ENCODE data around the gene KIAA1328.

KIAA1328 gene

DNA sequence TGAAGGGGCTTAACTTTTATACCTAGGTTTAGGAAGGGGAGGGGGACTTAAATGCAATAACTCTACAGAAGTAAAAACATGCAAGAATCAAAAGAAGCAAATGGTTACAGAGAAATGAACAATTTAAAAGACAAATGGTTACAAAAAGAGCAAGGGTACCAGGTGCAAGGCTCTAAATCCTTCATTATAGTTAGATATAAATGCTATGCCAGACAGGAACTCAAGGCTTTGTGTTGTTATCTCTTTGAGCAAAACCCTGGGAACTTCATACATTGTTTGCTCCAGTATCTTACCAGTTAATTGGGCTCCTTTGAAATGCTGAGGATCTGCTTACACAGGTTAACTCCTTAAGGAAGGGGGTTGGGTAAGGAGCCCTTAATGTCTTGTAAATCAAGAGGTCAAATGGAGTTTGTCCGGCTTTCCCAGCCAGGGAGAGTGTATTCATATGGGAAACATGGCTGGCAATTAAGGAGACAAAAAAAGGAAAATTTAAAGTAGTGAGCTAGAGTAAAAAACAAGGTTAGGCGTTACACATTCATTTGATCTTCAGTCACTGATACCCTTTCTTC, 389.2 kb downstream of the KIAA1328 start:
- DNase-seq (ENCODE audit: low read depth in 2 of 2), result no peak

DNA sequence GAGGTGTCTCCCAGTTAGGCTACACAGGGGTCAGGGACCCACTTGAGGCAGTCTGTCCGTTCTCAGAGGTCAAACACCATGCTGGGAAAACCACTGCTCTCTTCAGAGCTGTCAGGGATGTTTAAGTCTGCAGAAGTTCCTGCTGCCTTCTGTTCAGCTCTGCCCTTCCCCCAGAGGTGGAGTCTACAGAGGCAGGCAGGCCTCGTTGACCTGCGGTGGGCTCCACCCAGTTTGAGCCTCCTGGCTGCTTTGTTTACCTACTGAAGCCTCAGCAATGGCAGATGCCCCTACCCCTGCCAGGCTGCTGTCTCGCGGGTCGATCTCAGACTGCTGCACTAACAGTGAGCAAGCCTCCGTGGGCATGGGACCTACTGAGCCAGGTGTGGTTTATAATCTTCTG, 390.3 kb downstream of the KIAA1328 start:
- no peak for DNase-seq (ENCODE audit: low read depth in 2 of 2)

DNA sequence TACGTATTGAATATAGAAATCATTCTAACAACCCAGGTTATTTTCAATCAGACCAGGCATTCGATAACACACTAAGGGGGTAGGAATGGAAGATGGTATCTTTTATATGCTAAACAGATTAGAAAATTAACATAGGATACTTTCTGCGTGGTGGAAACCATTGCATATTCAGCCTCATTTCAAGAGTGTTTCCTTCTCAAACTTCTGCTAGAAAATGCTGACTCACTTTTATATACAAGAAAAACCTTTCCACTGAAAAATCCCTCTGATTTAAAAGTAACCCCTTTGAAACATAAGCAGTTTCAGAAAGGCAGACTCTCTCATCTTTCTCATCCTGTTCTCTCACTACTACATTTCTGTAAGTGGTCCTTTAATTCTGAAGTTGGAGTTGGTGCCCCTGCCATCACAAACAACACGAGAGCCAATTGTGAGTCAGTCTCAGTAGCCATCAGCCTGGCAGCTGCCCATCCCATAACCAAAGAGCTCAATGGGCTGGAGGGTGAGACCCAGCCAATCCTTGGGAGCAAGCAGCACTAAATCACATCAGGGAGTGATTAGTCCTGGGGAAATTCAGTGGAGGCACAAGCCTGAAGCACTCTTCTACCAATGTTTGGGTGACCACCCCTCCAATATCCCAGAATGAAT, 393.5 kb downstream of the KIAA1328 start:
- DNase-seq (ENCODE audit: low read depth in 2 of 2), result no peak

DNA sequence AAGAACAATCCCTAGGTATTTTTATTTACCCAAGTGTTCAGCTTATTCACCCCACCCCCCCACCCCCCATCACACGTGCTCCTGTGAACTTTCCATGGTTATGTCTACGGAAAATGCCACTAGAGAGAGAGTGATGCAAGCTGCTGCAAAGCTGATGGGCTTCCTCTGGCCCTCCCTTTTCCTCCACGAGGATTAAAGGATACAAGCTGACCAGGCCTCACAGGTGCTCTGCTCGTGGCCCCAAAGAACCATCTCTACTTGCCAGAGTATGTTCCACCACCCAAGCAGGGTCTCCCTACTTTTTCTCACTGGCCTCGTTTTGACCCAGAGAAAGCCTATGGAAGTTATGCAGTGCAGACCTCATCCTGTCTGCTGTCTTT, 394.1 kb downstream of the KIAA1328 start:
- DNase-seq (ENCODE audit: low read depth in 2 of 2), result no peak

DNA sequence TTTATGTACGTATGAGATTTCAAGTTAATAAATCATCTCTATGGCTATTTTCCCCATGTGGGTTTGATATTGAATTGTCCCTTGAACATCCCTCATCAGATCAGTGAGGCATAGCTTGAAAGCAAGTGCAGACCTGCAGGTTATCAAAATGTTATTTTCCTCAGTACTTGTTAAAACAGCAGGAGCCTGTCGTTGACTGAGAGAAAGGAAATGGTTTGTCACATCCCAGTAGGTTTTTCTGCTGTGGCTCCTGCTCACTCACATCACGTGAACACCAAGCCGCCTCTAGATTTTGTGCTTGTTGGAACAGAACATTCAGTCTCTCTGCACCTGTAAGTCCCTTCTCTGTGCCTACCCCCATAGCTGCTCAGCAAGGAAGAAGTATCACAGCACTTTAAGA, 396.4 kb downstream of the KIAA1328 start:
- DNase-seq (ENCODE audit: low read depth in 2 of 2), result no peak

DNA sequence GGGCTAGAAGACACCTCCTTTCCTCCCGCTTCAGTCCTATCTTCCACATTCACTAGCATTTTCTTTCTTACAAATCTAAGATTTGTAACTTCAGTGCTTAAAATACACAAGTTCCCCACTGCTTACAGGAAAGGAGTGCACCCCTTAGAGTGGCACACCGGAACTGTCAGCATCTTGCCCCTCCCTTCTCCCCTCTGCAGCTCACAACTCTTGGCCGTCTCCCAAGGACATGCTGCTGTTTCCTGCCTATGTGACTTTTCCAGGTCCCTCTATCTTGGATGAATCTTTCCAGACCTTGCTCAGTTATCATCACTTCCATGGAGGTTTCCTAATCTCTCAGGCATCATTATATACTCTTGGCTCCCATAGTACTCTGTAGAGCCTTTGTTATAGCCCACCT, 401.8 kb downstream of the KIAA1328 start:
- DNase-seq (ENCODE audit: low read depth in 2 of 2), result no peak

DNA sequence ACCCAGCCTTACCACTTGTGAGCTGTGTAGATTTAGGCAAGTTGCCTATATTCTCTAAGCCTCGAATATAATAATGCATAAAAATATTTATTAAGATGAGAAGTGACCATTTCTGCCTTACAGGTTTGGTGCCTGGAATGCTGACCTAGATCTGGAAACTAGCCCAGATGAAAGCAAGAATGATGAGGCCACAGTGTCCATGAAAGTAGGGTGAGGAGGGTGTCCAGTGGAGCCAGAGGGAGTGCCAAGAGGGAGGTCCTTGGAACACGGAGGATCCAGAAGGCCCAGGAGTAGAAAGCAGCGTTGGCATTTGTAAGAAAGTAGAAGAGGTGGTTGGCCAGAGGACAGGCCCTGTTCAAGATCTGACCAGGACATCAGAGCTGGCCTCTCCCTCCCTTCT, 402.3 kb downstream of the KIAA1328 start:
- no peak for DNase-seq (ENCODE audit: low read depth in 2 of 2)

DNA sequence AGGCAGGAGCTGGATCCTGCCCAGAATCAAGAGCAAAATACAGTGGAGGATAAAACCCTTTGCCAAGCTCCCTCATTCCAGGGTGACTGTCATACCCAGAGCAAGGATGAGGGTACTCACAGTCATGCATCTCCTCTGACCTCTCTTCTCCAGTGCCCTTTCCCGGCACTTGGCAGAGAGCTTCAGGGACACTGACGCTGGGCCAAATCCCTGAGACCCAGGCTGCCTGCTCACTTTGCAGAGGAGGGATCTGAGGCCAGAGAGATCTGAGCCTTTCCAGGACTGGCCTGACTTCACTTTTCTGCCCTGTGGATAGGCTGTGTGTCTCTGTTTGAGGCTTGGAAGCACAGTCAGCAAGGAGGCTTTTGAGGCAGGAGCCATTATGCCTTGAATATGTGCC, 406.7 kb downstream of the KIAA1328 start:
- no peak for DNase-seq (ENCODE audit: low read depth in 2 of 2)

DNA sequence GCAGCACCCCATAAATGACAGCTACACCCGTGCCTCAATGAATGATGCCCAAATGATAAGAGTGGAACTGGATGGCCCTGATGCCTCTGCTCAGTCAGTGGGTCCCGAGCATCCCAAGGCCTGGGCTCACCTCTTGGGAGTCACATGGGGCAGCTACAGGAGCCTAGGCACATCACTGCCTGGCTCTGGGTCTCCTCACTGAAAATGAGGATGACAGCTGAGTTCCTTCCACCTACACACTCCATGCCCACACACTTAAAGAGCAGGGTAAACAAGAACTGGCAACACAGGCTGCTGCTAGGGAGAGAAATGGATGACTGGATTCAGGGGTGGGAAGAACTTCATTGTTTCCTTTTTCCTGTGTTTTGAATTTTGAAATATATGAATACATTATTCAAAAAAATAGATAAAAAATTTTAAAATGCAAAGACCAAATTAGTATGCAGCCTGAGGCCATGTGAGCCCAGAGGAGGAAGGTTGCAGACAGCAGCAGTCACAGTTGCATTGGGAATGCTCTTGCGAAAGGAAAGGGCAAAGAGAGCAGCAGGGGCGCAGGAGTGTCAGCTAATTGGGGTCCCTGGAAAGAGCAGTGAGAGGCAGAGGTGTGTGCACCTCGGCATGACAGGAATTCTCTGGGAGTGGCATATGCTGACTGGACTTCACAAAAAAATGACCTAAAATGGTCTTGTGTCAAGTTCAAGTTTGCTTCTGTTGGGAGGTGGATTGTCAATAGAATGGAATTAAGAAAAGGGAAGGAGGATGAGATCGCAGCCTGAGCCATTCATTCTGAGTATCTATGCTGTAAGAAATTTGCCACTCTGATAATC, 409.6 kb downstream of the KIAA1328 start:
- DNase-seq (ENCODE audit: low read depth in 2 of 2), result no peak

DNA sequence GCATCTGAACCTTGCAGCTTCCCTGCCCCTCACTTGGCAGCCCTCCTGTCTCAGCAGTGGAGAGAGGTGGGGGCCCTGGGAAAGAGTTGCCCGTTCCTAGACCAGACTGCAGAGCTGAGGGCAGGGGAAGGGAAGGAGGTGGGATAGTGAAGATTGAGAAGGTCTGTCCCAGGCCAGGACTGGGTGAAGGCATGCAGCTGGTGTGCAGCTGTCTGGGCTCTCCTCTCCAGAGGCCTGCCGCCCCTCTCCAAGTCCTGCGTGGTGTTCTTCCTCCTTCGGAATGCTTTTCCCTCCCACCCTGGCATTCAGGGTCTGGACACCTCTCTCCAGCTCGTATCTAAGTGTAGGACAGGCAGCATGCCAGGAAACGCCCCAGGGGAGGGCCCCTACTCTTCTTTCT, 413.2 kb downstream of the KIAA1328 start:
- DNase-seq (ENCODE audit: low read depth in 2 of 2), result no peak

DNA sequence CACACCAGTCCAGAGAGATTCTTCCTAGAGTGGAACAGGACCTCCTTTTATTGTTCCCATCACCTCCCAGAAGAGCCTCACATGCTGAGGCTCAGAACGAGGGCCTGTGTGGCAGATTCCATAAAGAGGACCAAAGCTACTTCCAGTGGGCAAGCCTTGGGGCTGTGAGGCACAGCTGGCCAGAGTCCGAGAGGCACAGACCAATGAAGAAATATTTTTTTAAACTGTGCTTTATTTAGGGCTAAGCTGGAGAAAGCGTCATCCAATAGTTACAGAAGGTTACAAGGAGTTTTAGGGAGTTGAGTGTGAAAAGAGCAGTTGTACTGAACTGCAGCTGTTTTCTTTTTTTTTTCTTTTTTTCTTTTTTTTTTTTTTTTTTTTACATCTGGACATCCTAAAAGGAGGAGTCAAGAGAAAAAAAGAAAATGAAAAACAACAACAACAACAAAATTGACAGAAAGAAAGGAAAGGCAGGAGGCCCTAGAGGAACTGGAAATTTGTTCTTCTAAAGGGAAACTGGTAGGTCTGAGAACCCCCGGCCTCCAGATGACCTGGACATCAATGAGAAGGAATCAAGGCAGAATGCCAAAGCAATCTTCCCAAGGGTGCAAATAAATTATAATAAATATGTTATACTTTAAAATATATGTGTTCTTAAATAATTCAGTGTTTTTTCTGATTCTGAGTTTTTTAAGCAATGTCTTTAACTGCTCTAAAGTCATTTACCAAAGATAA, 414.1 kb downstream of the KIAA1328 start:
- DNase-seq (ENCODE audit: low read depth in 2 of 2), result no peak

DNA sequence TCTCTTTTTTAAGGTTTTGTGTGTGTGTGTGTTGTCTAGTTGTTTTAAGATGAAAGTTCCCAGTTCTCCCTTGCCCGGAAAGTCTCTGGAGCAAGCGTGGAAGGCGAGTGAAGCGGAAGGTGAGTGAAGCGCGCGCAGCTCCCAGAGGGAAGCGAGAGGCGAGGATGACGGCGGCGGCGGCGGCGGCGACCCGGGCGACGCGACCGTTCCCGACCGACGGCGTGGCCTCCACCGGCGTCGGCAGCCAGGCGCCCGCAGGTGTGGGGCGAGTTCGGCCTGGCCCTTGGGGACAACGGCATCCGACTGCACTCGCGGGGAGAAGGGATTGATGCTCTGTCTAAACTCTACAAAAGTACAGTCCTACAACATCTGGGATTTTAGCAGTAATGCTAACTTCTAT, 414.8 kb downstream of the KIAA1328 start:
- DNase-seq (ENCODE audit: low read depth in 2 of 2), result no peak

DNA sequence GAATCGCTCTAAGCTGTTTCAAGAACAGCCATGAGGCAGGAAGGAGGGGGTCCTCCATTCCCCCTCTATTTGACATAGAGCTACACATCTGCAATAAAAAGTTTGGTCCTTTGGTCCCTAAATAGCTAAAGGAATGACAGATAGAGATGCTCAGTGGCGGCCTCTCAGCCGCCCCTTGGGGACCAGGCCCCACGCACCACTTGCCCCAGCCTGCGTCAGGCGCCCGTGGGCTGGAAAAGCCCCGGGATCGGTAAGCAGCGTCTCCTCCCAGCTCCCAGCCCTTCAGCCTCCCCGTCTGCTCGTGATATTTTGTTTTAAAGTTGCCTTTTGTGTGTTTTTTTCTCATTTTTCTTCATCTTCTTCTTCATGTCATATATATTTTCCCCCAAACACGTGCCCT, 415.7 kb downstream of the KIAA1328 start:
- DNase-seq (ENCODE audit: low read depth in 2 of 2), result no peak

DNA sequence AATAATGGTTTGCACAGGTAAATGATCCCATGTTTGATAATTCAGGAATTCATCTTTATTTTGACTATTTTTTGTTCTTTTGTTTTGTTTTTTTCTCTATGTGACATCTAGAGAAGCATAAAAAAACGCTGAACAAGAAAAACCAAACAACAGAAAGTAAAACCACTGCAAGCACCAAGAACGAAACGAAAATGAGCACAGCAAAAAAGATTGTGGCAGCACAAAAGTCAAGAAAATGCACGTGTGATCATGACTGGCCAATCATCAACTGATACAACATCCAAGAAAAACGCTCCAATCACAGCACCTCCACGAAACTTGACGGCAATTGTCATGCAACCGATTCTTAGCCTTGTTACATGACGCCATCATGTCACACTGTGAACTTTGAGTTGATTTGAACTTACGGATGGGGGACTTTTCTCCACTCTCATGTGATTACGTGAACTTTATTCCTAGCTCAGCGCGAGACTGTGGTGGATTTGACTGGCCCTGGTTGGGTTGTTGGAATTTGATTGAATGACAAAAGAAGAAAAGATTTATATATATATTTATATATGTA, 417.9 kb downstream of the KIAA1328 start:
- DNase-seq (ENCODE audit: low read depth in 2 of 2), result no peak

DNA sequence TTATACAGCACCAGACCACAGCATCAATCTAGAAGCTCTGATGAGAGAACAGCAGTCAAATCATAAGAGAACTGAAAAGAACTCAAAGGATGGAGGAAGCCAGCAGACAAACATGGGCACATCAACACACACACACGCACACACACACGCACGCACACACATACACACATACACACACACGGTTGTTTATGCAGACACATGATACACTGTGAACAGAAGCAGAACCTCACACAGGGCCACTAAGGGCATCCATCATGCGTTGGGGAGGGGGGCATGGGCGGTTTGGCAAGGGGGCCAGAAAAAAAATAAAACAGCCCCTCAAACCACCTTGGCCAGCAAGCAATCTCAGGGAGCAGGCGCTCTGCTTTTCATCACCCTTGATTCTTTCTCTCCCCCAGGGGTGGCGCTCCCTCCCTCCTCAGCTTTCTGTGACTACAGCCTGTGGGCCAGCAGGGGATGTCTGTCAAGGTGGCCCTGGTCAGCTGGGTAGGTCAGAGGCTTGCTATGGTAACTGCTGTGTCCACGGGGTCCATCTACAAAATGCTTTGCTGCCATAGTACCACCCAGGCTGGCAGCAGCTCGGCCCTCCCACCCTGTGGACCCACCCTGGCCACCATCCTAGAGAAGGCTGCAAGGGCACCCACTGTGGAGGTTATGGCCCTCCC, 418.7 kb downstream of the KIAA1328 start:
- no peak for DNase-seq (ENCODE audit: low read depth in 2 of 2)

DNA sequence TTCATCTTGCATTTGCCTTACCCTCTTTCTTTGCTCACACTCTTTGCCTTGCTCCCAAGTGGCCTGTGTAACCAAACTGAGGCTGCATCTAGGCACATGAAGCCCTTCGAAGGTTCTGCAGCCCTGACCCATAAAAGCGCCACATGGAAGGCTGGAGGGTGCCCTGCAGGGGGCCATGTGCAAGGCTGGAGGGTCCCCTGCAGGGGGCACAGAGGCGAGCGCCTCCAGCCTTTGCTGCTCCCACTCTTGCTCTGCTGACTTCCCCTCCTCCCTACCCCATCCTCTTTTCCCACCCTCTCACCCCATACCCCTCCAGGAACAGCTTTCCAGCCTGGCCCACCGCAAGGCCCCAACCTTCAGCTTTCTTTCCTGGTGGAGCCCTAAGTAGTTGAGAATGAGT, 419.4 kb downstream of the KIAA1328 start:
- no peak for DNase-seq (ENCODE audit: low read depth in 2 of 2)

DNA sequence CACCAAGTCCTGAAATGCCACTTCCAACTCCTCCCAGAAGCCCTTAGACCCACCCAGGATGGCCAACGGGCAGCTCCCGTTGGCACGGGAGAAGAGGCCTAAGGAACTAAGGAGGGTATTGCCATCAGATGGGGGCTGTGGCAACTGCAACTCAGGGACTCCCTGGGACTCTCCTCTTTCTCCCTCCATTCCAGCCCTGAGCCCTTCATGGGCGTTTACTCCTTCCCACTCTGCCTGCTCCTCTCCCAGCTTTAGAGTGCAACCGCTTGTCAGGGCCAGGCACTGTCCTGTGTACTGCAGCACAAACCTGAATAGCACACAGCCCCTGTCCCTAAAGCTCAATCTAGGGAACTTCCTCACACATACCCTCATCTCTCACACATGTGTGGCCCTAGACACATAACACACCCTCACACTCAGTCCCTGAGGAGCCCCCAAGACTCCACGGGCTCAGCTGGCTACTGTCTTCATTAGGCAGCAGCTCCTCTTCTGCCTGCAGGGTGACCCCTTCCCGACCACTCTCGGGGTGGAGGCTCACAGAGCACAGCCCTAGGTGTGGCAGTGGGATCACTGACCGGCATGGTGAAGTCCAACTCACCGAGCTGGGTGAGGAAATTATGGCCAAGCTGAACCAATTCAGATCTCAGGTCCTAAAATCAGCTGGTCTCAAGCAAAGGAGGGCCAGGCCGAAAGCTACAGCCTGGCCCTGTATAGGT, 420.4 kb downstream of the KIAA1328 start:
- DNase-seq (ENCODE audit: low read depth in 2 of 2), result no peak

DNA sequence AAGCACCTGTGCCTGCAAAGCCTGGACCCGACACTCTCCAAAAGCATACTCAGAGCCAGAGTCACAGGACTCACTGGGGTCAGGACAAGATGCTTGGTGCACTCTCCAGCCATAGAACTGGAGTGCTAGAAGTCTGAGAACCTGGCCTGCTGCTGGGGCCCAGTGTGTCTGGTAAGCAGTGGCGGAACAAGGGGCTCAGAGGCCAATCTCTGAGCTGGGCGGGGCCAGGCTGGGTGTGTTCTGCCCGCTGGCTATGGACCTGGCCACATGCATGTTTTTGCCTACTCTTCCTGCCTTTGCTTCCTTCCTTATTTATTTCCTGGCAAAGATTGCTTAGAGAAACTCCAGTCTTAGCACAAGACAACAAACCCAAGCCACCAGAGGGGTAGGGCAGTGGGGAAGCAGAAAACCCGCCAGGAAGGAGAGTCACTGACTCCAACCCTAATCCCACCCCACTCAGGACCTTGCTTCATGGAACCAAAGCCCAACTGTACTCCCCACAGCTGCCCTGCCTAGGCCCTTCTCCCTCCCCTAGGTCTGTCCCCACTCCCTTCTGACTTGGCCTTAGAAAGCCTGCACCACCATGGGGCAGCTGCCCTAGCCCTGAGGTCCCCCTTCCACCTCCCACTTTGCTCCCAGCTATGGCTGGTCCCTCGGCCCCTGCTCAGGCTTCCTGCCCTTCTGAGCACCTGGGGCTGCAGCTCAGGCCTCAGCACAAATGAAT, 421.1 kb downstream of the KIAA1328 start:
- no peak for DNase-seq (ENCODE audit: low read depth in 2 of 2)

DNA sequence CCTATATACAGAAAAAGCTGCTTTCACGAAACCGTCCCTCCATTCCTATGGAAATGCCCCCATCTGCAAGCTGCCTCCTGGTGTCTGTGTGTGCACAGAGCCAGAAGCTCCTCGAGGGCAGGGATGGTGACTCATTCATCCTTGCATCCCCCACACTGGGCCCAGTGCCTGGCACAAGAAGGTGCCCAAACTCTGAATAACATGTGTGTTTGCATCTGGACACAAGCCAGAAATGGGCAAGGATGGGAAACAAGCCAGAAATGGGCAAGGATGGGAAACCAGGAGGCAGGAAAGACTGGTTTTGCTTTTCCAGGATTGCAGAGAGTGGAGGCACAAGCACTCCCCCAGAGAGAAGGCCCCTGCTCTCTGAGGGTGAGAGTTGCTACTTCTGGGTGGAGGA, 422.8 kb downstream of the KIAA1328 start:
- DNase-seq (ENCODE audit: low read depth in 2 of 2), result no peak

DNA sequence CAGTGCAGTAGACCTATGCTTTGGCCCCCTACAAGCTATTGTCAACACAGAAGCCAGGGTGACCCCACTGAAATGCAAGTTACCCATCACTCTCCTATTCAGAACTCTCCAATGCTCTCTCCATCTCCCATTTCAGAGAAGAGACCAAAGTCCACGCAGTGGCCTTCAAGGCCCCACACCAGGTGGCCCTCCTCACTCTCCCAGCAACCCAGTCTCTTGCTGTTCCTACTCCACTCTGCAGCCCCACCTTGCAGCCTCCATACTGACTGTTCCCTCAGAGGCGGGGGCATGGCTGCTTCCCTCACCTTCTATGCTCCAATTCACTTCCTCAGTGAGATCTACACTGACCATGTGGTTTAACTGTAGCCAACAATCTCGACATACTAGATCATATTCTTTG, 423.4 kb downstream of the KIAA1328 start:
- DNase-seq (ENCODE audit: low read depth in 2 of 2), result no peak

All from stimulated activated CD4-positive, alpha-beta T cell treated with anti-CD3 and anti-CD28 coated beads, Interleukin-4, amount 100 ng/mL, for 48 hours (primary cell).